Activated T-cell treated with anti-CD3 and anti-CD28 coated beads, Interleukin-2, amount 50 U/mL, for 72 hours (primary cell): ENCODE data around the gene UBE2D3. TPM values are rescaled to one million over a fixed set of nuclear protein-coding genes. Genes with fewer than 3 reads are reported as not detected.

Source experiments
- ATAC-seq, 2 donors: fragments of 150-1000 bp; cut with Tn5 transposase; replicated peaks in 1 of 2; 2 replicates each; pipeline ENCODE4 v1.10.0; 2021; ENCODE audit warnings: moderate library complexity in 2 of 2, mild to moderate bottlenecking in 1 of 2
- DNase-seq, 2 donors: peaks; one replicate each; pipeline ENCODE4 v3.0.0; 2021 to 2022; ENCODE audit warnings: mixed read lengths in 1 of 2
- H3K27ac Mint-ChIP-seq: one replicate; pipeline ENCODE4 v1.8.0; 2022; ENCODE audit warnings: mild to moderate bottlenecking, moderate library complexity, mixed read lengths
- H3K27me3 Mint-ChIP-seq: one replicate; pipeline ENCODE4 v1.8.0; 2022; ENCODE audit warnings: low read depth, mixed read lengths
- H3K36me3 Mint-ChIP-seq, 2 donors: one replicate each; pipeline ENCODE4 v1.8.0; 2022; ENCODE audit warnings: mixed read lengths in 2 of 2, mild to moderate bottlenecking in 1 of 2; ENCODE audit not compliant: insufficient read depth in 2 of 2
- H3K4me1 Mint-ChIP-seq: one replicate; pipeline ENCODE4 v1.8.0; 2022; ENCODE audit warnings: low read depth, mixed read lengths
- H3K4me3 Mint-ChIP-seq, 2 donors: one replicate each; pipeline ENCODE4 v1.8.0; 2022; ENCODE audit warnings: mild to moderate bottlenecking in 2 of 2, mixed read lengths in 2 of 2, moderate library complexity in 2 of 2
- H3K9me3 Mint-ChIP-seq, 2 donors: one replicate each; pipeline ENCODE4 v1.8.0; 2022; ENCODE audit warnings: mixed read lengths in 2 of 2
- total RNA-seq, 2 donors: library from RNA; stranded (reverse); gene quantifications; one replicate each; pipeline ENCODE4 v1.2.3, GENCODE V29; 2022

UBE2D3 gene
- total RNA-seq, 2 donors from 2014 or later: 460 to 481 TPM

DNA sequence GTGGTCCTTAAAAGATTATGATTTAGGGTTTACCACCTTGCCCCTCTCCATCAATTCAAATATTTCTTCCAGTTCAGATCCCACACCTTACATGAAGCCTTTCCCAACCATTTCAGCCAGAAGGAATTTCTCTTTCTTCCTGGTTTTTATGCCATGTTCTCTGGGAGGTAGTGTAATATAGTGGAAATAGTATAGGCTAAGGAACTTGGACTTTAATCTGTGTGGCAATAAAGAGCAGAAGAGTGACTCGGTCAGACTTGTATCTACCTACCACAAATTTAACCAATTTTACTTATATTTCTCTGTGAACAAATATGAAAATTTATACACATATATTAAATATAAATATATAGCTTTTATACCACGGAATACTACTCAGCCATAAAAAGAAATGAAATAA lies 23.0 kb upstream of the UBE2D3 start:
- DNase-seq: no peak
- Mint-ChIP-seq H3K27ac (no peak overlapping the region), H3K4me3 (no peak overlapping the region), H3K27me3 (no peaks in the 10 kb centered on the region), H3K4me1 (peaks cover 5% of the 10 kb centered on the region), H3K9me3 (peaks cover 0 to 2% of the 10 kb centered on the region in 2 donors), H3K36me3 (peaks cover 0 to 1% of the 10 kb centered on the region in 2 donors)
- ATAC-seq: no peak

DNA sequence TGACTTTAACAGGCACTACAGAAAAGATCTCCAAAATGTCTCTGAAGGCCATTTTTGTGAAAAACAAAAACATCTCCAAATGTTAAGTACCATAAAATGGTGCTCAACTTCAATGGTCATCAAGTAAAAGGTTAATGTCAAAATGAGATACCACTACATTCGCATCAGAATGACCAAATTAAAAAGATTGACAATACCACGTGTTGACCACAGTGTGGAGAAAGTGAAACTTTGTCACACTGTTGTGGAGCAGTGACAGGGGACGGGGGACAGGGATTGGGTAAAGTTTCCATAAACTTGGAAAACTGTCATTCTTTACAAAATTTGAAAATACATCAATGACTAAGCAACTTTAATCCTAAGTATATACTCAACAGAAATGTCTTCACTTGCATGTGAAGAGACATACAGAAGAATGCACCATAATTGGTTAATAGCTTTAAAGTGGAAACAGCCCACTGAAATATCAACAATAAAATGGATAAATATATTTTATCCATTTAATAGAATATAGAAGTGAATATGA lies 22.3 kb upstream of the UBE2D3 start:
- ATAC-seq (peak in 1 of 2 donors; percentile 23), DNase-seq (no peak)
- Mint-ChIP-seq H3K36me3 (peaks cover 0 to 1% of the 10 kb centered on the region in 2 donors), H3K9me3 (peaks cover 0 to 2% of the 10 kb centered on the region in 2 donors), H3K4me1 (peaks cover 5% of the 10 kb centered on the region), H3K4me3 (no peak overlapping the region), H3K27me3 (no peaks in the 10 kb centered on the region), H3K27ac (no peak overlapping the region)

GRCh38 chr4:102847687-102848086 lies 20.3 kb upstream of the UBE2D3 start:
- H3K4me3 Mint-ChIP-seq: no peak overlapping the region
- no peak for DNase-seq
- peaks cover 12% of the 10 kb centered on the region for H3K4me1 Mint-ChIP-seq
- ATAC-seq: no peak
- no peak overlapping the region for H3K27ac Mint-ChIP-seq
- H3K36me3 Mint-ChIP-seq: peaks cover 0 to 1% of the 10 kb centered on the region in 2 donors
- no peaks in the 10 kb centered on the region for H3K27me3 Mint-ChIP-seq
- H3K9me3 Mint-ChIP-seq: no peaks in the 10 kb centered on the region

DNA sequence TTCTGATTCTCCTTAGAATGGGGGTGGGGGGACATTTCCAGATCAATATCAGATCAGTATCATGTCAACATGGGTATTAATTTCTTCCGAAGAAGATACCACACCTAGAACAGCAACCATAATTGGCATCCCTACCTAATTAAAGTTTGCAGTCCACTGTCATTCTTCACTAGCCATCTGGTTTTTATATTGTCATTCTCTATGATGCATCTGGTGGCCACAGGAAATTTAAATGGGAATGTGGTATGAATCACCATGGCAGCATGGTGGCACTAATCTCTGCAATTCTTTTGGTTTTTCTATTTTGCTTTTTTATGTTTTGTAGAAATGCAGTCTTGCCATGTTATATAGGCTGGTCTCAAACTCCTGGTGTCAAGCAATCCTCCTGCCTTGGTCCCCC lies 16.6 kb upstream of the UBE2D3 start:
- H3K4me3 Mint-ChIP-seq: no peak overlapping the region
- ATAC-seq (no peak), DNase-seq (no peak)
- H3K27ac Mint-ChIP-seq: no peak overlapping the region
- no peaks in the 10 kb centered on the region for H3K9me3 Mint-ChIP-seq
- H3K27me3 Mint-ChIP-seq: no peaks in the 10 kb centered on the region
- H3K36me3 Mint-ChIP-seq: peaks cover 1 to 2% of the 10 kb centered on the region in 2 donors
- peaks cover 15% of the 10 kb centered on the region for H3K4me1 Mint-ChIP-seq

- Mint-ChIP-seq H3K9me3 (no peaks in the 10 kb centered on the region), H3K4me3 (no peak overlapping the region), H3K4me1 (peaks cover 20% of the 10 kb centered on the region), H3K36me3 (peaks cover 1 to 2% of the 10 kb centered on the region in 2 donors), H3K27me3 (no peaks in the 10 kb centered on the region), H3K27ac (no peak overlapping the region)
- DNase-seq (no peak), ATAC-seq (peak; percentile 51 to 63)
Observed at GRCh38 chr4:102843273-102843672, 15.9 kb upstream of the UBE2D3 start.

DNA sequence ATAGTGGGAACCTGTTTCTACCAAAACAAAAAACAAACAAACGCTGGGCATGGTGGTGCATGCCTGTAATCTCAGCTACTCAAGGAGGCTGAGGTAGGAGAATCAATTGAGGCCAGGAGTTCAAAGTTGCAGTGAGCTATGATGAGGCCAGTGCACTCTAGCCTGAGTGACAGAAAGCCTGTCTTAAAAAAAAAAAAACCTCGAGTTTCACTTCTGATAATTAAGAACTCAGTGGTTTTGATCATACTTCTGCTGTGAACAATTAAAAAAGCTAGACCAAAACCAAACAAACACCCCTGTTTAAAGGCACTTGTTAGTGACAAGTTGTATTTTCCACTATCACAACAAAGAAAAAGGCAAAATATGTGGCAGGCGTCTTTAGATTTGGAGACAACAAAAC lies 15.0 kb upstream of the UBE2D3 start:
- H3K9me3 Mint-ChIP-seq: no peaks in the 10 kb centered on the region
- H3K27me3 Mint-ChIP-seq: no peaks in the 10 kb centered on the region
- H3K36me3 Mint-ChIP-seq: peaks cover 1 to 2% of the 10 kb centered on the region in 2 donors
- no peak overlapping the region for H3K27ac Mint-ChIP-seq
- H3K4me3 Mint-ChIP-seq: no peak overlapping the region
- H3K4me1 Mint-ChIP-seq: peaks cover 23% of the 10 kb centered on the region
- ATAC-seq (peak in 1 of 2 donors; percentile 37), DNase-seq (no peak)

GRCh38 chr4:102836596-102836995 lies 9.2 kb upstream of the UBE2D3 start:
- no peaks in the 10 kb centered on the region for H3K27me3 Mint-ChIP-seq
- ATAC-seq: no peak

GRCh38 chr4:102832667-102833066 lies 5.3 kb upstream of the UBE2D3 start:
- ATAC-seq: no peak

More at GRCh38 chr4:102836596-102836995, 9.2 kb upstream of the UBE2D3 start:
- Mint-ChIP-seq H3K36me3 (peaks cover 1 to 2% of the 10 kb centered on the region in 2 donors), H3K27ac (no peak overlapping the region), H3K9me3 (no peaks in the 10 kb centered on the region), H3K4me1 (peaks cover 23% of the 10 kb centered on the region), H3K4me3 (no peak overlapping the region)
- no peak for DNase-seq

DNA sequence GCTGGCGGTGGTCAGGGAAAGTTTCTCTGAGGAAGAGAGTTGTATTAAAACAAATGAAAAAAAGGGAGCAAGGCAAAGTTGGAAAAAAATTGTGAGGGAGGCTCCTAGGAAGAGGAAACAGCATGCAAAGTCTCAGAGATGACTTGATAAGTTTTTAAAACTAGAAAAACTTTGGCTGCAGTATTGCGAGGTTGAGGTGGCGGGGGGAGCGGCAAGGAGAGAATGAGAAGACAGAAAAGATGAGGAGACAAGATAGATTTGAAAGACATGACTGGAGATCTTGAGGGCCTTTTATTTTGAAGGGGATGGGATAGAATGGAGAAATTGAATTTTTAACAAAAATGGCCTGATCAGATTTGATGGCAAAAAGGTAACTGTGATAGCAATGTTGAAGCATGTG lies 4.8 kb upstream of the UBE2D3 start:
- peak overlapping the region; percentile 21 for H3K27ac Mint-ChIP-seq
- no peaks in the 10 kb centered on the region for H3K9me3 Mint-ChIP-seq

More at GRCh38 chr4:102832667-102833066, 5.3 kb upstream of the UBE2D3 start:
- Mint-ChIP-seq H3K27me3 (no peaks in the 10 kb centered on the region), H3K36me3 (no peaks in the 10 kb centered on the region), H3K4me1 (peaks cover 30% of the 10 kb centered on the region), H3K4me3 (no peak overlapping the region), H3K27ac (no peak overlapping the region), H3K9me3 (no peaks in the 10 kb centered on the region)
- no peak for DNase-seq

DNA sequence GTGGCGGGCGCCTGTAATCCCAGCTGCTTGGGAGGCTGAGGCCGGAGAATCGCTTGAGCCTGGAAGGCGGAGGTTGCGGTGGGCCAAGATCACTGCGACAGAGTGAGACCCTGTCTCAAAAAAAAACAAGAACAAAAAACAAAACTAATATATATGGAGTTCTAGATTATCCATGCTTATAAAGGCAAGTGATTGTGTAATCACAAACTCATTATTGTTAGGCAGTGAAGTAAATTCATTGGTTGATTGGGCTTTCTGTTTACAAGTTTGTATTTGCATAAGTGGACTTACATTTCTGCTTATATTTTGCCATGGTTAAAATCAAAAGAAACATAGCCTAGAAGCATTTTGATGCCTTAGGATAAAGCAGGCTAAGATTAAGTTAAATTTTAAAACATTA lies 2.5 kb upstream of the UBE2D3 start:
- H3K4me1 Mint-ChIP-seq: peaks cover 30% of the 10 kb centered on the region
- H3K27me3 Mint-ChIP-seq: no peaks in the 10 kb centered on the region
- no peak for ATAC-seq
- H3K9me3 Mint-ChIP-seq: no peaks in the 10 kb centered on the region
- DNase-seq: no peak
- H3K4me3 Mint-ChIP-seq: no peak overlapping the region
- H3K27ac Mint-ChIP-seq: no peak overlapping the region
- H3K36me3 Mint-ChIP-seq: no peaks in the 10 kb centered on the region

More for the DNA sequence above, 4.8 kb upstream of the UBE2D3 start:
- DNase-seq (no peak), ATAC-seq (no peak)
- H3K4me1 Mint-ChIP-seq: peaks cover 30% of the 10 kb centered on the region
- no peak overlapping the region for H3K4me3 Mint-ChIP-seq
- H3K36me3 Mint-ChIP-seq: no peaks in the 10 kb centered on the region
- no peaks in the 10 kb centered on the region for H3K27me3 Mint-ChIP-seq

- ATAC-seq (no peak), DNase-seq (no peak)
- no peak overlapping the region for H3K4me3 Mint-ChIP-seq
- peaks cover 29% of the 10 kb centered on the region for H3K4me1 Mint-ChIP-seq
- H3K36me3 Mint-ChIP-seq: peaks cover 3 to 7% of the 10 kb centered on the region in 2 donors
- H3K27me3 Mint-ChIP-seq: no peaks in the 10 kb centered on the region
- H3K27ac Mint-ChIP-seq: no peak overlapping the region
- H3K9me3 Mint-ChIP-seq: no peaks in the 10 kb centered on the region
Observed at GRCh38 chr4:102828497-102828808, 1.1 kb upstream of the UBE2D3 start.

GRCh38 chr4:102827674-102828496 lies 534 bp upstream of the UBE2D3 start:
- H3K36me3 Mint-ChIP-seq: peaks cover 3 to 11% of the 10 kb centered on the region in 2 donors
- no peaks in the 10 kb centered on the region for H3K27me3 Mint-ChIP-seq
- peak; percentile 76 to 77 for ATAC-seq
- peak; percentile 96 to 100 for DNase-seq
- H3K27ac Mint-ChIP-seq: no peak overlapping the region
- H3K9me3 Mint-ChIP-seq: no peaks in the 10 kb centered on the region
- peaks cover 29% of the 10 kb centered on the region for H3K4me1 Mint-ChIP-seq
- H3K4me3 Mint-ChIP-seq: no peak overlapping the region

DNA sequence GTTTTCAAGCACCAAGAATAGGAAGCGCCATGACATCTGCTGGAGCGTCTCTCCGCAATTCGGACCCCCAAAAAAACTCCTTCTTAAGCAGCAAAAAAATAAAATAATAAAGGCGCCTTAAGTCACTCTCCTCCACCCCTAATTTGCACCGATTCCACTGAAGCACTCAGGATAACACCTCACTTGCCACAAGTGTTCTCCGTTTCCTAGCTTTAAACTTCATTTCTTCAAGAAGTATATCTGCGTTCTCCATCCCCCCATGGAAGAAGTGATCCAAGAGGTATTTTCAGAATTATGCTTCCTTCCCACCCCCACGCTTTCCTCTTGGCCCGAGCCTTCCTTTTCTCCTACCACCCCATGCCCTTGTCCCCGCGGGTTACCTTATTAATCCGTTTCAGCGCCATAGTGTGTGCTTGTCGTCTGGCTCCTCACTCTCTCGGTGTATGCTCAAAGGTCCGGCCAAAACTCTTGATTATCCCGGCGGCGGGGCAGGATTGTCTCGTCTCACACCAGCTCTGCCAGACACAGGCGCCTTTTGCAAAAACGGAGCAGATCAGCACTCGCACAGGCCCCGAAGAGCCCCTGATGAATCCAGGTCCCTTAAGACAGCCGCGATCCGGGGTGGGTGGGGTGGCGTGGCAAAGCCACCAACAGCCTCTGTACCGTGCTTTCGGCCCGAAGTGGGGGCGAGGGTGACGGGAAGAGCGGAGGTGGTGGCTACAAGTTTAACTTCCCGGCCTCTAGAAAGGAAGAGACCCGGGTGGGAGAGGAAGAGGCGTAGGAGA lies 1.1 kb downstream of the UBE2D3 start:
- no peaks in the 10 kb centered on the region for H3K27me3 Mint-ChIP-seq
- DNase-seq (no peak), ATAC-seq (no peak)
- H3K4me3 Mint-ChIP-seq: no peak overlapping the region
- H3K9me3 Mint-ChIP-seq: no peaks in the 10 kb centered on the region
- no peak overlapping the region for H3K27ac Mint-ChIP-seq
- peaks cover 36% of the 10 kb centered on the region for H3K4me1 Mint-ChIP-seq
- H3K36me3 Mint-ChIP-seq: peaks cover 3 to 19% of the 10 kb centered on the region in 2 donors
